ENCODE measurements around the gene ATP10A. TPM values are rescaled to one million over a fixed set of nuclear protein-coding genes. Genes with fewer than 3 reads are reported as not detected.

Gene ATP10A
- total RNA-seq, 1 donor from 2014 or later, result 0.26 TPM

GRCh38 chr15:25824618-25825017 lies 38.5 kb downstream of the ATP10A start:
- Histone ChIP-seq H3K4me3 (ENCODE audit: low read depth, low read length) (no peak overlapping the region), H3K27me3 (ENCODE audit: control insufficient read depth, insufficient read depth, low read length) (no peaks in the 10 kb centered on the region), H3K36me3 (ENCODE audit: control insufficient read depth, insufficient read depth, low read length) (no peaks in the 10 kb centered on the region)
- DNase-seq (ENCODE audit: low read depth), result no peak
- no peak for TF ChIP-seq CTCF (IDR thresholded peaks at IDR 0.05; ENCODE audit: insufficient read depth, low read length, severe bottlenecking)
- no peak for FAIRE-seq

GRCh38 chr15:25812845-25813244 lies 50.3 kb downstream of the ATP10A start:
- no peak for TF ChIP-seq CTCF (IDR thresholded peaks at IDR 0.05; ENCODE audit: insufficient read depth, low read length, severe bottlenecking)
- no peak for DNase-seq (ENCODE audit: low read depth)
- H3K36me3 ChIP-seq (ENCODE audit: control insufficient read depth, insufficient read depth, low read length), result no peaks in the 10 kb centered on the region
- H3K27me3 ChIP-seq (ENCODE audit: control insufficient read depth, insufficient read depth, low read length), result no peaks in the 10 kb centered on the region
- FAIRE-seq, result no peak
- H3K4me3 ChIP-seq (ENCODE audit: low read depth, low read length), result no peak overlapping the region

GRCh38 chr15:25812073-25812472 lies 51.1 kb downstream of the ATP10A start:
- H3K36me3 ChIP-seq (ENCODE audit: control insufficient read depth, insufficient read depth, low read length), result no peaks in the 10 kb centered on the region
- DNase-seq (ENCODE audit: low read depth) (no peak), FAIRE-seq (no peak)
- no peak overlapping the region for H3K4me3 ChIP-seq (ENCODE audit: low read depth, low read length)
- no peak for TF ChIP-seq CTCF (IDR thresholded peaks at IDR 0.05; ENCODE audit: insufficient read depth, low read length, severe bottlenecking)
- no peaks in the 10 kb centered on the region for H3K27me3 ChIP-seq (ENCODE audit: control insufficient read depth, insufficient read depth, low read length)

- DNase-seq (ENCODE audit: low read depth), result no peak
- no peaks in the 10 kb centered on the region for H3K27me3 ChIP-seq (ENCODE audit: control insufficient read depth, insufficient read depth, low read length)
- no peaks in the 10 kb centered on the region for H3K36me3 ChIP-seq (ENCODE audit: control insufficient read depth, insufficient read depth, low read length)
- FAIRE-seq, result no peak
- no peak for TF ChIP-seq CTCF (IDR thresholded peaks at IDR 0.05; ENCODE audit: insufficient read depth, low read length, severe bottlenecking)
- no peak overlapping the region for H3K4me3 ChIP-seq (ENCODE audit: low read depth, low read length)
These were observed 51.6 kb downstream of the ATP10A start for GRCh38 chr15:25811481-25811906.

GRCh38 chr15:25810631-25811091 lies 52.5 kb downstream of the ATP10A start:
- no peak for TF ChIP-seq CTCF (IDR thresholded peaks at IDR 0.05; ENCODE audit: insufficient read depth, low read length, severe bottlenecking)
- Histone ChIP-seq H3K4me3 (ENCODE audit: low read depth, low read length) (no peak overlapping the region), H3K36me3 (ENCODE audit: control insufficient read depth, insufficient read depth, low read length) (no peaks in the 10 kb centered on the region), H3K27me3 (ENCODE audit: control insufficient read depth, insufficient read depth, low read length) (no peaks in the 10 kb centered on the region)
- FAIRE-seq, result no peak
- DNase-seq (ENCODE audit: low read depth), result no peak

GRCh38 chr15:25810154-25810553 lies 53.0 kb downstream of the ATP10A start:
- Histone ChIP-seq H3K27me3 (ENCODE audit: control insufficient read depth, insufficient read depth, low read length) (no peaks in the 10 kb centered on the region), H3K36me3 (ENCODE audit: control insufficient read depth, insufficient read depth, low read length) (no peaks in the 10 kb centered on the region), H3K4me3 (ENCODE audit: low read depth, low read length) (no peak overlapping the region)
- TF ChIP-seq CTCF (IDR thresholded peaks at IDR 0.05; ENCODE audit: insufficient read depth, low read length, severe bottlenecking), result no peak
- FAIRE-seq, result no peak
- DNase-seq (ENCODE audit: low read depth), result no peak

Measured in bronchial epithelial cell (primary cell).